Retina (tissue), 1 donor: Measurements from ENCODE around the gene FANCD2.
"Not testable (repeated sequence)": the region's sequence is repeated elsewhere in the genome, so short reads cannot be mapped to it uniquely, and the experiment has no call there.

Source experiments
- DNase-seq: peaks from one replicate; pipeline ENCODE4 v3.0.0-alpha.2; 2016

Gene FANCD2

DNA sequence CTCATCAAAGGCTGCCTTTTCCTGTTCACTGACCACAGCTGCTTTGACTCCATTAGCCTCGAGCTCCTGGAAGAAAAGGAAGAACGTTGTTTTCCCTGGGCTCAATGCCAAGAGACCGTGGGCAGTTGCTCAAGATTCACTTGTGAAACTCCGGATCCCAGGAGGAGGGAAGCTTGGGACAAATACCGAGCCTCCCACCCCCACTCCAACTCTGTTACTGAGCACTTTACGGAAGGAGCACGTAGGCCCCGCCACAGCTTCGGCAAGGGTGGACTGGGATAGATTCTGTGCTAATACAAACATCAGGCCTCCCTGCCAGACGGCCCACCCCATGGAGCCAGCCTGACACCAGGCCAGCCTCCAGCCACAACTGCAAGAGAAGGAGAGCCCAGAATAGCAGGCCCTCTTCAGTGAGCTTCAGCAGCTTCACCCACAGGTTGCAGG lies 10.8 kb upstream of the FANCD2 start:
- no peak for DNase-seq

DNA sequence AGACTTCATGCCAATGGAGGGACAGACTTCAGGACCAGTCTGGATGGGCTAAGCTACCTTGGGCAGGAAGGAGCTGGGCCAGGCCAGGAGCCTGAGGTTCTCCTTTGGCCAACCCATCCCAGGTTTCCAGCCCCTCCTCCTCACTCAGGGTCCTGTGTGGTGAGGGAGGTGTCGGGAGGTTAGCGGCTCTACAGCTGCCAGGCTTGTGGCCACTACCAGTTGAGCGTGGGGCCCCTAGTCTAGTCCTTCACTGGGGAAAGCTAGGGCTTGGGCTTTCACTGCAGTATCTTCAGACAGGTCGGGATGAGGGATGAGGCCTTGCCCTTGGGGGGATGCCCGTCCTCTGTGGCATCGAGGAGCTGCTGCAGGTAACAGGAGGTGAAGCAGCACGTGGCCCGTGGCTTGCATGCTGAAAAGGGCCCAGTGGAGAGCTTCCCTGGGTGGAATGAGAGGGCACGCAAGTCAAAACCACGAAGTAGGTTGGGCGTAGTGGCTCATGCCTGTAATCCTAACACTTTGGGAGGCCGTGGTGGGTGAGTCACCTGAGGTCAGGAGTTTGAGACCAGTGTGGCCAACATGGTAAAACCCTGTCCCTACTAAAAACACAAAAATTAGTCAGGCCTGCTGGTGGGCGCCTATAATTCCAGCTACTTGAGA lies 8.5 kb upstream of the FANCD2 start:
- no peak for DNase-seq

DNA sequence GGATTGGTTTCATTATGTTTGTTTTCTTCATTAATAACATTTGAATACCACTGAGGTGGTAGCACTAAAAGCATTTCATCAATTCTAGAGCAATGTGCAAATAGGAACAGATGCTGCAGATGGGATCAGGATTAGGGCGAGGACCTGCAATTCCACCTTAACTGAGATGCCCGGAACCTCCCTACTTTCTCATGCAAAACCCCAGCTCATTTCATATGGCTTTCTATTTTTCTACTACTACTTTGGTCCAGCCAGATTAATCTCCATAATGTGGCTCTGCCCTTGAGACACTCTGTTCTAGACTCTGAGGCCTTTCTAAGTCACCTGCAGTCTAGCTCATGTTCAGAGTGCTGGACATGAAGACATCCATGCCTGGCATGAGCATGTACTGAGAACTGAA lies 7.4 kb upstream of the FANCD2 start:
- not testable (repeated sequence) for DNase-seq

DNA sequence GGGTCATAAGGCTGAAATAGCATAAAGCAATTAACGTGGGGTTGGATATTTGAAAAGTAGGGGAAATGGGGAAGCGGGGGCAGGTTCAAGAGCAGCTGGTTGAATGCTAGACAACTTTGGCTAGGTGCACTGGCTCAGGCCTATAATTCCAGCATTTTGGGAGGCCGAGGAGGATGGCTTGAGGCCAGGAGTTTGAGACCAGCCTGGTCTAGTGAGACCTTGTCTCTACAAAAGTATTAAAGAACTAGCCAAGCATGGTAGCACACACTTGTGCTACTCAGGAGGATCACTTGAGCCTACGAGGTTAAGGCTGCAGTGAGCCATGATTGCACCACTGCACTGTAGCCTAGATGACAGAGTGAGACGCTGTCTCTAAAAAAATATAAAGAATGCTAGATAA lies 6.9 kb upstream of the FANCD2 start:
- DNase-seq, result no peak

DNA sequence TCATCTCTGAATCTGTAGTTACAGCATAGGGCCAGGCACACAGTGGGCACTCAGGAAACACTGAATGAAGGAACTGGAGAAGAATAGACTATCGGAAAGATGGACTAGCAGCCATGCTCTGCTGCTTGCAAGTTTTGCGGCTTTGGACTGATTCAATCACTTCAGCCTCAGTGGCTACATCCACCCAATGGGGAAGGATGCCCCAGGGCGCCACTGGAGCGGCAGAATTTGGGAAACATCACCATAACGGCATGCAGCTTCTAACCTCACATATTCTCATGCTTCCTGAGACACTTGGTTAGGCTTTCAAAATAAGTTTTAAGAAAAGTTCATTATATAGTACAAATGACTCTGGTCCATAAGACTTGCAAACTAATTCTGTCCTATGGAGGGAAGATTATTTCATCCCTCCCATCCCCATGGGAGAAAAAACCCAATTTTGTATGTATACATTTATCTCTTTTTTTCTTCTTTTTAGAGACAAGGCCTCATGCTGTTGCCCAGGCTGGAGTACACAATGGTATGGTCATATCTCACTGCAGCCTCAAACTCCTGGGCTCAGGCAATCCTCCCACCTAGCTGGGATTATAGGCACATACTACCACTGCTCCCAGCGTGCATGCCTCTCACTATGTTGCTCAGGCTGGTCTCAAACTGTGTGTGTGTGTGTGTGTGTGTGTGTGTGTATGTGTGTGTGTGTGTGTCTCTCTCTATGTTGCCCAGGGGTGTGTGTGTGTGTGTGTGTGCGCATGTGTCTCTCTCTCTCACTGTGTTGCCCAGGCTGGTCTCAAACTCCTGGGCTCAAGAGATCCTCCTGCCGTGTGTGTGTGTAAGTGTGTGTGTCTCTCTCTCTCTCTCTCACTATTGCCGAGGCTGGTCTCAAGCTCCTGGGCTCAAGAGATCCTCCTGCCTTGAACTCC lies 4.1 kb upstream of the FANCD2 start:
- no peak for DNase-seq

DNA sequence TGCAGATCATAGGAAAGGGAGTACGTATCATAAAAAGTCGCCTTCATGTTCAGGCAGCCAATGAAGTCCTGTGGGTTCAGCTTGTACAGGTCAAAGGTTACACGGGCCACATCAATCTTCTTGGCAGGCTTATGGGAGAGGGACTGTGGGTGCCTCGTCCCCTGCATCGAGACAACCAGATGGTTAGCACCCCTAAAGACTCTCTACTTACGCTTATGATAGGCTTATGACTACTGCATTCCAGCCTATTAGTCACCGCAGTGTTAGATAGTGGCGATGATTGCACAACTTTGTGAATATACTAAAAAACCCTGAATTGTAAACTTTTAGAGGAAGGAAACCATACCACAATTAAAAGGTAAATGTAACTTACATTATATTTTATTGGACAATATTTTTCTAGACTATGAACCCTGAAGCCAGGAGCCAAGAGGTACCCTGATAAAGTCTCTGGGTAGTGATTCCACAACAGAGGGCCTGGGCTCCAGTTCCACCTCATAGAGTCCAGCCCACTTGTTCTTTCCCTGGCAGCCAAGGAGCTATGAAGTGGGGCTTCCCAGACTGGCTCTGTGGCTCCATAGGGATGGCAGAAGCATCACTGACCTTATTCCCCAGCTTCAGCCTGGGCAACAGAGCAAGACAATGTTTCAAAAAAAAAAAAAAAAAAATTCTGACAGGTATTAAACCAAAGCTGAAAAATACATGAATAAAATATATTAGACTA lies 2.5 kb upstream of the FANCD2 start:
- no peak for DNase-seq

DNA sequence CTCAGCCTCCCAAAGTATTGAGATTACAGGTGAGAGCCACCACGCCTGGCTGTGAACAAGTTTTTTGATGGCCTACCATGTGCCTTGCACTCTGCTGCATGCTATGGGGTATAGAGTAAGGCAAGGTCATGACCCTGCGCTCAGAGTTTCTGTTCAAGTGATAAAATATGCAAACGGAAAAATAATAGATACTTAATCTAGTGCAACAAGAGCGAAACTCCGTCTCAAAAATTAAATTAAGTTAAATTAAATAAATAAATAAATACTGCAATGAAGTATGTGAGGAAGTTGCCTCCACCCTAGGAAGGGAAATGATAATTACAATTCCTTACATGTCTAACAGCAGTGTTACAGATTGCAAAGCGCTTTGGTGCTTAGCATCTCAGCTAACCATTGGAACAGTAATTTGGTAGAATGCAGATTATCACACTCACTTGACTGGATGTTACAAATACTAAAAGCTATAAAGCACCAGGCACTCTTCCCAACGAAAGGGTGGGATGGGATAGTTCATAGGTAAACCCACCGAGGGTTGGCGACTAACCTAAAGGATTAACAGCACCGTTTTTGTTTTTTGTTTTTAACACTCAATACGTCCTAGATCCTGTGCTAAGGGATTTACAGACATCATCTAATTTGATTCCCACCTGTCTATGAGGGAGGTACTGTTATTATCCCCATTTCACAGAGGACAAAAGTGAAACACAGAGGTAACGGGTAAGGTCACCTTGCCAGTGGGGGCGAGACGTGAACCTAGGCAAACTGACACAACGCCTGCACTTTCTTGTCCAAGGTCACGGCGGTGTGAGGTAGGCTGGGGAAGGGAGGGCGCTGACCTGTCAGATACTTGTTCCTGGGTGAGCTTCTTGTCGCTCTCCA lies 793 bp upstream of the FANCD2 start:
- no peak for DNase-seq

DNA sequence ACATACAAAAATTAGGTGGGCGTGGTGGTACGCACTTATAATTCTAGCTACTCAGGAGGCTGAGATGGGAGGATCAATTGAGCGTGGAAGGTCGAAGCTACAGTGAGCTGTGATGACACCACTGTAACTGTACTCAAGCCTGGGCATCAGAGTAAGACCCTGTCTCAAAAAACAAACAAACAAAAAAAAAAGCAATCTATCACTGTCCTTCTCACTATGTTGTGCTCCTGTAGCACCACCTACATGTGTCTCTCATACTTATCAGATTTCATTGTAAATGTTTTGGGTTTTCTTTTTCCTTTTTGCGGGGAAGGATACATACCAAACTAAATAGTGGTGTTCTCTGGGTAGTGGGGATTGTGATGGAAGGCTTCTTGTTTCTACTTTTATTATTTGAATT lies 14.8 kb downstream of the FANCD2 start:
- no peak for DNase-seq

DNA sequence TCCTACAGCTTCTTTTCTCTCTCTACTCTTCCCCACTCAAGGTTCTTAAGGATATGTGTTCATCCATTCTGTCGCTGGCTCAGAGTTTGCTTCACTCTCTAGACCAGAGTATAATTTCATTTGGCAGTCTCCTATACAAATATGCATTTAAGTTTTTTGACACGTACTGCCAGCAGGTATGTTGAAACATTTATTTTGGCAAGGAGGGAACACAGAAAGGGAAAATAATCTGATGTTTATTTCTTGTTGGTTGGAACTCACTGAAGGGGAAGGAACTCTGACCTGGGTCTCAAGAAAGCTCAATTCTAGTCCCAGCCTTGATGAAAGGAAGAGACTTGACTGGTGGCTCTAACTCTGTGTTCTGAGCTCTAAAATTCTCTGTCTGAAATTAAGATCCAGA lies 21.6 kb downstream of the FANCD2 start:
- DNase-seq, result no peak

DNA sequence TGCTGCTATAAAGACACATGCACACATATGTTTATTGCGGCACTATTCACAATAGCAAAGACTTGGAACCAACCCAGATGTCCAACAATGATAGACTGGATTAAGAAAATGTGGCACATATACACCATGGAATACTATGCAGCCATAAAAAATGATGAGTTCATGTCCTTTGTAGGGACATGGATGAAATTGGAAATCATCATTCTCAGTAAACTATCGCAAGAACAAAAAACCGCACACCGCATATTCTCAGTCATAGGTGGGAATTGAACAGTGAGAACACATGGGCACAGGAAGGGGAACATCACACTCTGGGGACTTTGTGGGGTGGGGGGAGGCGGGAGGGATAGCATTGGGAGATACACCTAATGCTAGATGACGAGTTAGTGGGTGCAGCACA lies 26.8 kb downstream of the FANCD2 start:
- not testable (repeated sequence) for DNase-seq

DNA sequence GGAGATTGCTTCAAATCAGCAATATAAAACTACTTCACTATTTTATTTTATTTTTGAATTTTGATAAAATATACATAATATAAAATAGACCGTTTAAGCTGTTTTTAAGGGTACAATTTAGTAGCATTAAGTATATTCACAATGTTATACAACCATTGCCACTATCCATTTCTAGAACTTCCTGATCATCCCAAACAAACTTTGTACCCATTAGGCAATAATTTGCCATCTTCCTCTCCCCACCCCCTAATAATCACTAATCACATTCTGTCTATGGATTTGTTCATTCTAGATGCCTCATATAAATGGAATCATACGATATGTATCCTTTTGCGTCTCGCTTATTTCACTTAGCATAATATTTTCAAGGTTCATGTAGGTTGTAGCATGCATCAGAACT lies 28.9 kb downstream of the FANCD2 start:
- no peak for DNase-seq

DNA sequence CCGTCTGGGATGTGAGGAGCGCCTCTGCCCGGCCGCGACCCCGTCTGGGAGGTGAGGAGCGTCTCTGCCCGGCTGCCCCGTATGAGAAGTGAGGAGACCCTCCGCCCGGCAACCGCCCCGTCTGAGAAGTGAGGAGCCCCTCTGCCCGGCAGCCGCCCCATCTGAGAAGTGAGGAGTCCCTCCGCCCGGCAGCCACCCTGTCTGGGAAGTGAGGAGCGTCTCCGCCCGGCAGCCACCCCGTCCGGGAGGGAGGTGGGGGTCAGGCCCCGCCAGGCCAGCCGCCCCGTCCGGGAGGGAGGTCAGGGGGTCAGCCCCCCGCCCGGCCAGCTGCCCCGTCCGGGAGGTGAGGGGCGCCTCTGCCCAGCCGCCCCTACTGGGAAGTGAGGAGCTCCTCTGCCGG lies 43.8 kb downstream of the FANCD2 start:
- DNase-seq, result not testable (repeated sequence)

DNA sequence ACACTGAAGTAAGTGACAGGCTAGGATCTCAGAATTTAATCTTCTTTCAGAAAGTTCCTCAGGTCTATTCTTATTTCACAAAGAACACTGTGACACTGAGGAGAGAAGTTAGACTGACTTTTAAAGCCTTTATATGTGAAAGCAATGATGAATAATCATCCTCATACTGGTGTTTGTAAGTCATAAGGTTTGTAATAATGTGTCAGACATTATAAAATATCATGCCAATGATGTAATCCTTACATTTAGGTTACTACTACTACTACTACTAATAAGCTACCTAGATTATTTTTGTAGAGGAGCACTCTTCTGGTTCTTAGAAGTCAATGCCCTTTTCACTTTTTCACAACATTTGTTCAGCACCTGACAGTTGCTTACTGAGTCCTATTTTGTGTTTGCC lies 48.4 kb downstream of the FANCD2 start:
- no peak for DNase-seq

DNA sequence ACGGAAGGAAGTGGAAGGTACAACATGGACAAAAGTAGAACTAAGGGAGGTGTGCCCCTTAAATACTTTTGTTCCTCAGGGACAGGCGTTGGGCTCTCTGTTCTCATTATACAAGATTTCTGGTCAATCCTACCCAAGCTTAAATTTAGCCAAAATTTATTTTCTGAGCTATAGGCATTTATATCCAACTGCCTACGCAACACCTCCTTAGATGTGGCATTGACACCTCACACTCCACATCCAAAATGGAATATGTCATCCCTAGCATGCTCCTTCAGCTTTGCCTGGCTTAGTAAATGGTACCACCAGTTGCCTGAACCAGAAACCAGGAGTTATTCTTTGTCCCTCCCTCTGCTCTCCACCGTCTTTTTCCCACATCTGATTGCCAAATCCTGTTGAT lies 55.6 kb downstream of the FANCD2 start:
- no peak for DNase-seq

DNA sequence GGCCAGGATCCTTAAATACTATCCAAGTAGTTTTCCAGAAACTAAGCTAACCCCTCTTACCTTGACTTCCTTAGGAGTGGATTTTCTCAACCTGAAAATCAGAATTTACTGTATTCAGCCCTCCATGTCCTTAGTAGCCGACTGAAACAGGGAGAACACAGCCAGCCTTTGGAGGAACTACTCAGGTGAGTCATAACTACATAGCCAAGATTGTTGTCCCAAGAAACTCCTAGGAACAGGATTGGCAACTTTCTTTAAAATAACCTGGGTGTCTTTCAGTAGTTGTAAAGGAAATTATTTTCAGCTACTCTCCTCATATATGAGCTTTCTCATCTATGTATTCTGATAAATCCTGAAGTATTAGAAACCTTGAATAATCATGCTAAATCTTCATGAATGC lies 59.5 kb downstream of the FANCD2 start:
- DNase-seq, result no peak

DNA sequence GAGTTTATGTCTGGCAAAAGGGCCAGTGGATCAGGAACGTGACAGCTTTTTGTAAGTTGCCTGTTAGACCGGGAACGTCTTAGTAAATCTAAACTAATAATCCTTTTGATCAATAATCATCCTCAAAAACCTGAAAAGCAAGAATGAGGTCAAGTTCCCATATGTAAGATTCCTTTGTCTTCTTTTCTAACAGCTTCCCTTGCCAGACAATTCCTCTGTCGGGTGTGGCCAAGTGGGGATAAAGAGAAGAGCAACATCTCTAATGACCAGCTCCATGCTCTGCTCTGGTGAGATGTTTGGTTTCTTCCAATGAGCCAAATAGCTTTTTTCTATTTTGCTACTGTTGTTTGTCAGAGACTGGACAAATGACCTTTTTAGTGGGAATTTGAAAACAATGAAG lies 62.0 kb downstream of the FANCD2 start:
- no peak for DNase-seq

DNA sequence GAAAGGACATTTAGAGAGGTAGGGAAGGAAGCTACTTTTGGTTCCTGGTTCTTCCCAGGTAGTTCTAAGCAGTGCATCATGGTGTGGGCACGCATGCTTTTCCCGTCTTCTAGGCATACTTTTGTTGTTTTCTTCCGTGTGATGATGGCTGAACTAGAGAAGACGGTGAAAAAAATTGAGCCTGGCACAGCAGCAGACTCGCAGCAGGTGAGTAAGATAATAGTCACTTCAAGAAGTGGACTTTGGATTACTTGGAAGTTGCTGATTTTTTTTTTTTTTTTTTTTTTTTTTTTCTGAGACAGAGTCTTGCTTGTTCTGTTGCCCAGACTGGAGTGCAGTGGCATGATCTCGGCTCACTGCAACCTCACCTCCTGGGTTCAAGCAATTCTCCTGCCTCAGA lies 63.9 kb downstream of the FANCD2 start:
- no peak for DNase-seq

DNA sequence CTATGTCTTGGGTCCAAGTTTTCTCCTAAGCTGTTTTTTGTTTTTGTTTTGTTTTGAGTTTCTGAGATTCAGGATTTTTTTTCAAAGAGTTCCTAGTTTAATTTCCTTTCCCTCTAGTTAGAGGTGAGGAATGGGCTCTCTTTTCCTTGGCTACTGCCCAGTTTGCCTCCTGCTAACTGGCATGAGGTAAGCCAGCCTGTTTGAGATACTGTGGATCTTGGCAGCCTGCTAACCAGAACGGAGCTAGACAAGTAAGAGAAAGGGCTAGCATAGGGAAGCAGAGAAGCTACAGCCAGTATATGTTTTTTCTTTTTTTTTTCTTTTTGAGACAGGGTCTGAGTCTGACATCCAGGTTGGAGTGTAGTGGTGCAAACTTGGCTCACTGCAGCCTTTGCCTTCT lies 64.5 kb downstream of the FANCD2 start:
- DNase-seq, result not testable (repeated sequence)

DNA sequence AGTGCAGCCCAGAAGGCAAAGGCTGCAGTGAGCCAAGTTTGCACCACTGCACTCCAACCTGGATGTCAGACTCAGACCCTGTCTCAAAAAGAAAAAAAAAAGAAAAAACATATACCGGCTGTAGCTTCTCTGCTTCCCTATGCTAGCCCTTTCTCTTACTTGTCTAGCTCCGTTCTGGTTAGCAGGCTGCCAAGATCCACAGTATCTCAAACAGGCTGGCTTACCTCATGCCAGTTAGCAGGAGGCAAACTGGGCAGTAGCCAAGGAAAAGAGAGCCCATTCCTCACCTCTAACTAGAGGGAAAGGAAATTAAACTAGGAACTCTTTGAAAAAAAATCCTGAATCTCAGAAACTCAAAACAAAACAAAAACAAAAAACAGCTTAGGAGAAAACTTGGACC lies 65.2 kb downstream of the FANCD2 start:
- DNase-seq, result not testable (repeated sequence)

DNA sequence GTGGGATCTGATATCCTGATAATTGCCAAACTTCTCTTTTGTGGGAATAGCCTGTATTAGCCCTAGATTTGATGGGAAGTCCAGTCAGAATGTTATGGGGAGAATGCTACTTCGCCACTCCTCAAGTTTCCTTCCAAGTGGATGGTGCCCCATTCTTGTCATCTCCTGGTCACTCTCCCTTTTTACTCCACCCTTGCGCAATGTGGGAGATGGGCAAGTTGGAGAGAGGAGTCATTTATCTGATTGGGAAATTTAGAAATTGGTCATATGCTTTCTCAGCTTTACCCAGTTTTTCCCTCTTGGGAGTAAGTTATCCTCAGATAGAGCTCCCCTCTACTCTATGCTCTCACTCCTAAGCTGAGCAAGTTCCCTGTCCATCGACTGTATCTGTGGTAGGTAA lies 67.4 kb downstream of the FANCD2 start:
- no peak for DNase-seq

DNA sequence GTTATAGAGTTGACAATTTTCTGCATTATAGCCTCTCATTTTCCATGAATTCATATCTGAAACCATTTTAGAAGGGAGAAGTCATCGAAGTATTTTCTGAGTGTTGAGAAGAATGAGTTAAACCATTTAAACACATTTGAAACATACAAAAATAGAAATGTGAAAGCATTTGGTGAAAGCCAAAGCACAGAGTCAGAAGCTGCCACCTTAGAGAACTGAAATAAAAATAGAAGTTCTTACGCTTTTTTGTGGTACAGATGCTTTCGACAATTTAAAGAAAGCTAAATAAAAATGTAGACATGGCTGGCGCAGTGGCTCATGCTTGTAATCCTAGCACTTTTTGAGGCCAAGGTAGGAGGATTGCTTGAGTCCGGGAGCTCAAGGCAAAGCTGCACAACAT lies 72.8 kb downstream of the FANCD2 start:
- no peak for DNase-seq

DNA sequence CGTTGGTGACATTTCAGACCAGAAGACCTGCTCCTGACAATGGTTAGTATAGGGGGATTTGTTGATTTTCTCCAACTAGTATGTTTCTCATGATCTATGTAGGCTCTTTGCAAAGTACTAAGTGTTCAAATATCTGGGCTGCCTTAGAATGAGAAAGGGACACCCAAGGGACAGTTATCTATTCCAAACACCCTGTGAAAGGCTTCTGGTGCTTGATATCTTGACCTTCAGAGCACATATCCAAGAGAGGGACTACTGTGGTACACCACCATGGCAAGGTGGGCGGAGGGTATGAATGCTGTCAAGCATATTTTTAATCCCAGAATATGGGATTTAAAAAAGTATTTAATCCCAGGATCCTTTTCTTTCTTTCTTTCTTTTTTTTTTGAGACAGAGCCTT lies 80.7 kb downstream of the FANCD2 start:
- DNase-seq, result no peak

DNA sequence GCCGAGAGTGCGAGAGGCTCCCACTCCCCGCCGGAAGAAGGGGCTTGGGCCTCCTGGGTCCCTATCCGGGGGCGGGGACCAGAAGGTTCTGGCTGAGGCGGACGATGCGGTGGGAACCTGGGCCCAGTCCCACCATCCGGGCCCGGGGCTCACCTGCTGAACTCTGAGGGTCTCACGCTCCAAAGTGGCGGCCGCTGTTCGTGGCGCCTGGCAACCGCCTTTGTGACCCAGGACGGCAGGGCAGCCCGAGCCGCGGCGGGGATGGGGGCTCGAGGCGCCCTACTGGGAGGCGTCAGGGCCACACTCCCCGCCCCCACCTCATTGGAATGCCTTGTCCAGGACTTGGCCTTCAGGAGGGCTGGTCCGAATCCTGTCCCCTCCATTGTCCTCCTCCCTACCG lies 81.9 kb downstream of the FANCD2 start, which contains the start of gene FANCD2OS:
Gene FANCD2OS (minus strand): TSS at position 165 of the 400 bp plus-strand sequence. CDS start 3,481 bp downstream, outside the sequence.
- no peak for DNase-seq
